Measurements from ENCODE around the gene CALHM2.
"Not testable (repeated sequence)": the region's sequence is repeated elsewhere in the genome, so short reads cannot be mapped to it uniquely, and the experiment has no call there.

The CALHM2 gene

DNA sequence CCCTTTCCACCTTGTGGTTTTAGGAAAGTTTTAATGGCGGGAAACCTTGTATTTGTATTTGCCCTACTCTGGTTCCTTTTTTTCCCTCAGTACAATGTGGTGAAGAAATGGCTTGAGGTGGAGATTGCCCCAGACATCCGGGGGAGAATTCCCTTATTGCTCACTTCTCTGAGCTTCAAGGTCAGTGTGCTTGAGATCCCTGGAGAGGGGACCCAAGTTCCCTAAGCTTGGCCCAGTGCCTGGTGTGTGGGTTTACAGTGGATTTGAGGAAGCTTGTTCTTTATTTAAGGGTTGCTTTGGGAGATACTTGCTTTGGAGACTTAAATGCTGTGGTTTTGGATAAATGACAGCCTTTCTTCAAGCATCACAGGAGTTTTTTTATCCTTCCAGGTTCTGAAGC, 18.3 kb downstream of the CALHM2 start:
- H3K36me3 ChIP-seq (replicated peaks) = peaks cover 94% of the 10 kb centered on the region
- DNase-seq (ENCODE audit: low spot score in 2 of 2) = no peak
- in situ Hi-C loops (cut with MboI; ENCODE audit: low sequenced_read_pairs) = no loop called here

DNA sequence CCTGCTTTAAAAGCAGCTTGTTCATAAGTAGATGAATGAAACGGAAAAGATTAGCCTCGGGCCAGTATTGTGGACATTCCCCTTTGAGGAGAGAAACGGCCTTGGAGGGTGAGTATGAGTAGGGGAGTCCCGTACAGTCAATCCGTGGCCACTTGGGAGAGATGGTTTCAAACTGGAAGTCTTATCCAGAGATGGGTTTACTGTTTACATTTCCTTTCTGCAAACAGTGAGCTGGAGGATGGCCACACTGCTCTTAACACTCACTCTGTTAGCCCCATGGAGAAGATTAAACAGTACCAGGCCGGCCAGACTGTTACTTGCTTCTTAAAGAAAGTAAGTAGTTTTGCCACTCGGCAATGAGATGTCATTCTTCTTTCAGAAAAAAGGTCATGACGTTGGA, 20.3 kb downstream of the CALHM2 start:
- no peaks in the 10 kb centered on the region for H3K27me3 ChIP-seq (ENCODE audit: low read depth)
- H3K4me1 ChIP-seq = peaks cover 4% of the 10 kb centered on the region; the same call in 1 of the 2 replicates
- DNase-seq (ENCODE audit: low spot score in 2 of 2) = peak in 1 of 2 experiments; percentile 46
- in situ Hi-C loops (cut with MboI; ENCODE audit: low sequenced_read_pairs) = no loop called here
- H3K9me3 ChIP-seq = no peaks in the 10 kb centered on the region
- peaks cover 93% of the 10 kb centered on the region for H3K36me3 ChIP-seq (replicated peaks)
- no peak overlapping the region for H3K4me3 ChIP-seq

More for the DNA sequence above, 18.3 kb downstream of the CALHM2 start:
- no peak overlapping the region for H3K4me3 ChIP-seq
- no peaks in the 10 kb centered on the region for H3K27me3 ChIP-seq (ENCODE audit: low read depth)
- H3K9me3 ChIP-seq = no peaks in the 10 kb centered on the region
- H3K4me1 ChIP-seq = peaks cover 4% of the 10 kb centered on the region; the same call in 1 of the 2 replicates

DNA sequence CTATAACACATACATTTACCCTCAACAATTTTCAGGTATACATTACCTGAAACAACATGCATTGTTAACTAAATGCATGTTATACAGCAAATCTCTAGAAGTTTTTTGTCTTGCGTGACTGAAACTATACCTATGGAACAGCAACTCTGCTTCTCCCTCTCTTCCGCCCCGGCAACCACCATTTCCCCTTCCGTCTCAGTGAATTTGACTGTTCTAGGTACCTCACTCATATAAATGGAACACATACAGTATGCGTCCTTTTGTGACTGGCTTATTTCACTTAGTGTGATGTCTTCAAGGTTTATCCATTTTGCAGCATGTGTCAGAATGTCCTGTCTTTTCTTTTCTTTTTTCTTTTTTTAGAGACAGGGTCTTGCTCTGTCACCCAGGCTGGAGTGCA, 22.5 kb downstream of the CALHM2 start:
- in situ Hi-C loops (cut with MboI; ENCODE audit: low sequenced_read_pairs) = no loop called here
- Histone ChIP-seq H3K9me3 (no peaks in the 10 kb centered on the region), H3K27me3 (ENCODE audit: low read depth) (no peaks in the 10 kb centered on the region), H3K36me3 (replicated peaks) (peaks cover 93% of the 10 kb centered on the region), H3K4me1 (peaks cover 4% of the 10 kb centered on the region; the same call in 1 of the 2 replicates), H3K4me3 (no peak overlapping the region)
- DNase-seq (ENCODE audit: low spot score in 2 of 2) = no peak

DNA sequence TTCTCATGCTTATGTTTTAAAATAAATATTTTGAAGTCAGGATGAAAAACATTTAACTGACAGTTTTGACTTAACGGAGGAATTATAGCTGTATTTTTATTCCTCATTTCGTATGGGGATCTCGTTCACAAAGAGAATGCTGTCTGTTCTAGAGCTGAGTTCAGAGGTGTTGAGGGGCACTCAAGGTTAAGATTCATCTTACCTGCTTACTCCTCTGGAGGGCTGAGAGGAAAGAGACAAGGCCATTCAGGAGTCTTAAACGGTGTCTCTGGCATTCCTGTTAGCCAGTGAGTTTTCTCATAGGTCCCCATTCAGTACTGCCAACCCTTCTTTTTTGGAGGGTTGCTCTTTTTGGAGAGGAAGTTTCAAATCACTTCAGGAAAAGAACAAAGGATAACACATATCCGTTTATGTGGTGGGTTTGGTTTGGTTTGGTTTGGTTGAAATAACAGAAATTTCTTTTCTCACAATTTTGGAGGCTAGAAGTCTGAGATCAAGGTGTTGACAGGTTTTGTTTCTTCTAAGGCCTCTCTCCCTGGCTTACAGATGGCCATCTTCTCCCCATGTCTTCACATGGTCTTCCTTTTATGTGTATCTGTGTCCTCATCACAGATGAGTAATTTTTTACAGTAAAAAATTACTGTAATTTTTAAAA, 23.1 kb downstream of the CALHM2 start:
- Histone ChIP-seq H3K4me1 (peaks cover 4% of the 10 kb centered on the region; the same call in 1 of the 2 replicates), H3K36me3 (replicated peaks) (peaks cover 93% of the 10 kb centered on the region), H3K27me3 (ENCODE audit: low read depth) (no peaks in the 10 kb centered on the region), H3K4me3 (no peak overlapping the region), H3K9me3 (no peaks in the 10 kb centered on the region)
- in situ Hi-C loops (cut with MboI; ENCODE audit: low sequenced_read_pairs) = no loop called here
- DNase-seq (ENCODE audit: low spot score in 2 of 2) = no peak

DNA sequence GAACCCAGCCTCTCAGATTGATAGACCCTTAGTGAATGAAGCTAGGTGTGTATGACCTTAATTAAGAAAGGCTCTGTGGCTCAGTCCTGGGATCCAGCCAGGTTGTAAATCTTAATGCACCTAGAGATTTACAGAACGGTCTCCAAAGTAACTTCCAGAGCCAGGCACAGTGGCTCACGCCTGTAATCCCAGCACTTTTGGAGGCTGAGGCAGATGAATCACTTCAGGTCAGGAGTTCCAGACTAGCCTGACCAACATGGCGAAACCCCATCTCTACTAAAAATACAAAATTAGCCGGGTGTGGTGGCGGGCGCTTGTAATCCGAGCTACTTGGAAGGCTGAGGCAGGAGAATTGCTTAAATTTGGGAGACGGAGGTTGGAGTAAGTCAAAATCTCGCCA, 24.3 kb downstream of the CALHM2 start:
- DNase-seq (ENCODE audit: low spot score in 2 of 2) = no peak
- Histone ChIP-seq H3K4me1 (peaks cover 4% of the 10 kb centered on the region; the same call in 1 of the 2 replicates), H3K27me3 (ENCODE audit: low read depth) (no peaks in the 10 kb centered on the region), H3K9me3 (no peaks in the 10 kb centered on the region), H3K4me3 (no peak overlapping the region), H3K36me3 (replicated peaks) (peaks cover 93% of the 10 kb centered on the region)
- in situ Hi-C loops (cut with MboI; ENCODE audit: low sequenced_read_pairs) = no loop called here

DNA sequence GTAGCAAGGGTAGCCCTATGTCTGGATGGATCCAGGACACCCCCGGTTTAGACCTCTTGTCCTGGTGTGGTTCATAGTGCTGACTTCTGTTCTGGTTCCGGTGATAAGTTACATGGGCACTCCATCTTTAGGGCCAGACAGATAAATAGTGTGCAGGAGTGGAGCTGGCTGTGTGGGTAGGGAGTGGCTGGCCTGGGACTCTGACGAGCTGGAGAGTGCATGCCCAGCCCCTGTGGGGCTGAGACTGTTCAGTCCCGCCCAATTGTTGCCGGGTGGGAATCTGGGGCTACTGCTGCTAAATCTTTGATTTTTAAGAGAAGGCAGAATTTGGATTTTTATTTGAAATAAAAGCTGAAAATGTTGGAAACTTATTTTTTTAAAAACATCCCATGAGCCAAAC, 28.4 kb downstream of the CALHM2 start:
- in situ Hi-C loops (cut with MboI; ENCODE audit: low sequenced_read_pairs) = no loop called here
- H3K4me1 ChIP-seq = no peaks in the 10 kb centered on the region
- H3K9me3 ChIP-seq = no peaks in the 10 kb centered on the region
- no peak for DNase-seq (ENCODE audit: low spot score in 2 of 2)
- peaks cover 84% of the 10 kb centered on the region for H3K36me3 ChIP-seq (replicated peaks)
- no peaks in the 10 kb centered on the region for H3K27me3 ChIP-seq (ENCODE audit: low read depth)
- H3K4me3 ChIP-seq = no peak overlapping the region

DNA sequence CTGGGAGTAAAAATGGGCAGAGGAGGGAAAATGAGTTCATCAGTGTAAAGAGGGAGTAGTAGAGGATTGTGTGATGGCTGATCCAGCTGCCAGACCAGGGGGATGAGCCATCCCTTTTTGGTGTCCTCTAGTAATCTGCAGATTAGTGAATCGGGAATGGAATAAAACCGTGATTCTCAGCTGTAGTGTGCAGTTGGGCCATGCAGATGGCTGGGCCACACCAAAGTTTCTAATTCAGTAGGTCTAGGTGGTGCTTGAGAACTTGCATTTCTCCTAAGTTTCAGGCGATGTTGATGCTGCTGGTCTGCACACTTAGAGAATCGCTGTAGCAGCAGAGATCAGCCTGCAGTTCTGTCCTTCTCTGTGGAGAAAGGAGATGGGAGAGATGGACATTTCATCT, 33.1 kb downstream of the CALHM2 start:
- no peaks in the 10 kb centered on the region for H3K9me3 ChIP-seq
- peaks cover 87% of the 10 kb centered on the region for H3K36me3 ChIP-seq (replicated peaks)
- no peaks in the 10 kb centered on the region for H3K27me3 ChIP-seq (ENCODE audit: low read depth)
- H3K4me1 ChIP-seq = no peaks in the 10 kb centered on the region
- H3K4me3 ChIP-seq = no peak overlapping the region
- no peak for DNase-seq (ENCODE audit: low spot score in 2 of 2)
- in situ Hi-C loops (cut with MboI; ENCODE audit: low sequenced_read_pairs) = no loop called here

DNA sequence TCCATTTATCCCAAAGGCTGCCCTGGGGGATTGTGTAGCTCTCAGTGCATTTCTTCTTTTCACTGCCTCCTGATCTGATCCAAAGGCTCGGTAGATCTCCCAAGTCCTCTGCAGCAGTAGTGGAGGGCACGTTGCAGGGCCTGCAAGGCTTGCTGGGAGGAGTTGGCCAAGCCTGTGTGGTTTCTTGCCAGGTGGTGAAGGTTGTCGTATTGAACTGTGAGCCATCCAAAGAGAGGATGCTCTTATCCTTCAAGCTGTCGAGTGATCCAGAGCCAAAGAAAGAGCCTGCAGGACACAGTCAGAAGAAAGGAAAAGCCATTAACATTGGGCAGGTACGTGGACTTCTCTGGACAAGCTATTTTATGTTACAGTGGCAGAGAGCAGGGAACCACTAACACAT, 34.6 kb downstream of the CALHM2 start:
- in situ Hi-C loops (cut with MboI; ENCODE audit: low sequenced_read_pairs) = no loop called here
- Histone ChIP-seq H3K4me1 (no peaks in the 10 kb centered on the region), H3K36me3 (replicated peaks) (peaks cover 87% of the 10 kb centered on the region), H3K9me3 (no peaks in the 10 kb centered on the region), H3K27me3 (ENCODE audit: low read depth) (no peaks in the 10 kb centered on the region), H3K4me3 (no peak overlapping the region)
- DNase-seq (ENCODE audit: low spot score in 2 of 2) = no peak

DNA sequence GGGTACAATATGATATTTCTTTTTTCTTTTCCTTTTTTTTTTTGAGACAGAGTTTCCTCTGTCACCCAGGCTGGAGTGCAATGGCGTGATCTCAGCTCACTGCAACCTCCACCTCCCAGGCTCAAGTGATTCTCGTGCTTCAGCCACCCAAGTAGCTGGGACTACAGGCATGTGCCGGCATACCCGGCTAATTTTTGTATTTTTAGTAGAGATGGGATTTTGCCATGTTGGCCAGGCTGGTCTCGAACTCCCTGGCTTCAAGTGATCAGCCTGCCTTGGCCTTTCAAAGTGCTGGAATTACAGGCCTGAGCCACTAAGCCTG, 35.1 kb downstream of the CALHM2 start:
- H3K4me3 ChIP-seq; H3K9me3 ChIP-seq; in situ Hi-C loops (cut with MboI; ENCODE audit: low sequenced_read_pairs); DNase-seq (ENCODE audit: low spot score in 2 of 2); H3K4me1 ChIP-seq; H3K27me3 ChIP-seq (ENCODE audit: low read depth): not testable (repeated sequence)
- peaks cover 87% of the 10 kb centered on the region for H3K36me3 ChIP-seq (replicated peaks)

DNA sequence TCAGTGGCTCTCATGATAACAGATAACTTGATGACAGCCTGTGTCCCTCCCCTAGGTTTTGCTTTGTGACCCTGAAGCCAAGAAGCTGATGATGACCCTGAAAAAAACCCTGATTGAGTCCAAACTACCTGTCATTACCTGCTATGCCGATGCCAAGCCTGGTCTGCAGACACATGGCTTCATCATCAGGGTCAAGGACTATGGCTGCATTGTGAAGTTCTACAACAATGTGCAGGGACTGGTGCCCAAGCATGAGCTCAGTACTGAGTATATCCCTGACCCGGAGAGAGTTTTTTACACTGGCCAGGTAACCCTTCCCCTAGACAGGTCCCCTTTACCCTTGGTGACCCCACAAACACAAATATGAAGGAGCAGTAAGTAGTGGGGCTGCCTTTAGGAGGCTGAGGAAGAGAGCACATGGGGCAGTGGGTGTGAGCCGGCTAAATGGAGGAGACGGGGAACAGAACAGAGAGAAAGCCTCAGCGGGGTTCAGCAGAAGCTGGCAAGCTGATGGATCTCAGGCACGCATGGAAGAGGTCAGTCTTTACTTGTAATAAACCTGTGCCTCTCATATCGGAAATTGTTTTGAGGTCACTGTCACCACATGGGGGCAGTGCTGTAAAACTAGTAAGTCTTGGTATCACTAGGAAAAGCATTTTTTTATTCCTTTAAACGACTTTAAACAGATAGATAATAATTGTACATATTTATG, 35.6 kb downstream of the CALHM2 start:
- DNase-seq (ENCODE audit: low spot score in 2 of 2) = peak; percentile 32 to 66
- Histone ChIP-seq H3K36me3 (replicated peaks) (peaks cover 86% of the 10 kb centered on the region), H3K27me3 (ENCODE audit: low read depth) (no peaks in the 10 kb centered on the region), H3K4me3 (no peak overlapping the region), H3K9me3 (no peaks in the 10 kb centered on the region), H3K4me1 (no peaks in the 10 kb centered on the region)
- in situ Hi-C loops (cut with MboI; ENCODE audit: low sequenced_read_pairs) = no loop called here

DNA sequence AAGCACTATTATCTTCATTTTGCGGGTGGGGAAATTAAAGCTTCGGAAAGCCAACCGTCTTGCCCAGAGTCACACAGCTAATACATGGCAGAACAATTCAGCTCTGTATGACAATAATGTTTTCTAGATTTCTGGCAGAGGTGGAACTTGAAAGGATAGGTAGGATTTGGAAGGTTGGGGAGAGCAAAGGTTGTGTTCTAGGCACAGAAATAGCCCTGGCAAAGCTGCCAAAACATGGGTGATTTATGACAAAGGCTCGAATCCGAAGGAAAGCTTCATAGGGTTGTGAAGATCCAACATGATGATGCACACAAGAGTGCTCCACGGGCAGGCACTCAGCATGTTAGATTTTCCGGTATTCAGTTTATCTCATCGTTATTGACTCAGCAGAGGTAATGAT, 36.6 kb downstream of the CALHM2 start:
- no peaks in the 10 kb centered on the region for H3K27me3 ChIP-seq (ENCODE audit: low read depth)
- no peak overlapping the region for H3K4me3 ChIP-seq
- in situ Hi-C loops (cut with MboI; ENCODE audit: low sequenced_read_pairs) = no loop called here
- DNase-seq (ENCODE audit: low spot score in 2 of 2) = no peak
- H3K4me1 ChIP-seq = no peaks in the 10 kb centered on the region
- H3K9me3 ChIP-seq = no peaks in the 10 kb centered on the region
- H3K36me3 ChIP-seq (replicated peaks) = peaks cover 88% of the 10 kb centered on the region

DNA sequence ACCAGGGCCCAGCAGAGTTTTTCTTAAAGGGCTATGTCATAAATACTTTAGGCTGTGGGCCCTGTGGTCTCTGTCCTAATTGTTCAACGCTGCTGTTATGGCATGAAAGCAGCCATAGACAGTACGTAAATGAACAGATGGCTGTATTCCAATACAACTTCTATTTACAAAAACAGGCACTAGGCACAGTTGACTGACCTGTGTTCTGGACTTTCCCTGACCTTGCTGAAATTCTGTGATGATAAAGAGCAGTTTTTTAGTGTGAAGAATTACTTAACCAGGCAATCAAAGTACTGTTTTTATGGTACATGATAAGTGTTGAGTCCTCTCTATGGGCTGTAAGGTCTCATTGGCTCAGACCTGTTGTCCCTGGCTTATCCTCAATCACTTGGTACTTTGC, 38.6 kb downstream of the CALHM2 start:
- H3K4me1 ChIP-seq = no peaks in the 10 kb centered on the region
- no peak overlapping the region for H3K4me3 ChIP-seq
- DNase-seq (ENCODE audit: low spot score in 2 of 2) = no peak
- no peaks in the 10 kb centered on the region for H3K9me3 ChIP-seq
- in situ Hi-C loops (cut with MboI; ENCODE audit: low sequenced_read_pairs) = no loop called here
- peaks cover 89% of the 10 kb centered on the region for H3K36me3 ChIP-seq (replicated peaks)
- H3K27me3 ChIP-seq (ENCODE audit: low read depth) = no peaks in the 10 kb centered on the region

DNA sequence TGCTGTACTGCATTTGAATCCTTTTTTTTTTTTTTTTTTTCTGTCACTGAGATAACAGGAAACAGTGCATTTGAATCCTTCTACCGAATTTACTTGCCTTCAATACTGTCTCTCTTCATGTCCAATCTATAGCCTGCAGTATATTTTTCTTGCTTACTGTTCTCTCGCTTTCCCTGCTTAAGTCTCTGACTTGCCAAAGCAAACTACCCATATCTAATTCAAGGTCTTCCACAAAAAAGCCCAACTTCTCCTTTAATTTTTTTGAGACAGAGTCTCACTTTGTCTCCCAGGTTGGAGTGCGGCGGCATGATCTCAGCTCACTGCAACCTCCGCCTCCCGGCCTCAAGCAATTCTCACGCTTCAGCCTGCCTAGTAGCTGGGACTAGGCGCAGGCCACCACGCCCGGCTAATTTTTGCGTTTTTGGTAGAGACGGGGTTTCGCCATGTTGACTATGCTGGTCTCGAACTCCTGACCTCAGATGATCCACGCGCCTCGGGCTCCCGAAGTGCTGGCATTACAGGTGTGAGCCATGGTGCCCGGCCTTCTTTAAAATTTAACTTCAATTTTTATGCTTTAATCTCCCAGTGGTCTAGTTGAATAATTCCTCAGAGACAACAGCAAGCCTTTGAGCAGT, 54.9 kb downstream of the CALHM2 start:
- DNase-seq (ENCODE audit: low spot score in 2 of 2) = peak in 1 of 2 experiments; percentile 39
- in situ Hi-C loops (cut with MboI; ENCODE audit: low sequenced_read_pairs) = no loop called here
- no peaks in the 10 kb centered on the region for H3K27me3 ChIP-seq (ENCODE audit: low read depth)
- H3K9me3 ChIP-seq = no peaks in the 10 kb centered on the region
- peaks cover 20% of the 10 kb centered on the region for H3K4me1 ChIP-seq
- H3K36me3 ChIP-seq (replicated peaks) = peaks cover 59% of the 10 kb centered on the region
- H3K4me3 ChIP-seq = peak overlapping the region; percentile 77

DNA sequence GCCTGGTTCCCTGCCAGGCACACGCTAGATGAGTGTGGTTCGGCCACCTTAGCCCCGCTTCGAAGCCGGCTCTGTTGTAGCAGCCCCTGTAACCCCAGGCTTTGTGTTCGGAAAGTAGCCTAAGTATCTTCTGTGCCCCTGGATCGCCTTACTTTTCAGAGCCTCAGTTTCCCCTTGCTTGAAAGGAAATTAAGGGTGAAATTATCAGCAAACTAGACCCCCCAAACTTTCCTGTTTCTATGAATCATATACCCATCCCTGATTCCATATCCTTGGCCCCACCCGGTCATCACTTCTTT, 55.4 kb downstream of the CALHM2 start:
- DNase-seq (ENCODE audit: low spot score in 2 of 2) = peak; percentile 12 to 13
- Histone ChIP-seq H3K9me3 (no peaks in the 10 kb centered on the region), H3K27me3 (ENCODE audit: low read depth) (no peaks in the 10 kb centered on the region), H3K4me1 (peaks cover 20% of the 10 kb centered on the region), H3K36me3 (replicated peaks) (peaks cover 60% of the 10 kb centered on the region), H3K4me3 (peak overlapping the region; percentile 77)
- in situ Hi-C loops (cut with MboI; ENCODE audit: low sequenced_read_pairs) = no loop called here

All from HAP-1 (cell line).